ENCODE results near the gene PEX12.

PEX12 gene

DNA sequence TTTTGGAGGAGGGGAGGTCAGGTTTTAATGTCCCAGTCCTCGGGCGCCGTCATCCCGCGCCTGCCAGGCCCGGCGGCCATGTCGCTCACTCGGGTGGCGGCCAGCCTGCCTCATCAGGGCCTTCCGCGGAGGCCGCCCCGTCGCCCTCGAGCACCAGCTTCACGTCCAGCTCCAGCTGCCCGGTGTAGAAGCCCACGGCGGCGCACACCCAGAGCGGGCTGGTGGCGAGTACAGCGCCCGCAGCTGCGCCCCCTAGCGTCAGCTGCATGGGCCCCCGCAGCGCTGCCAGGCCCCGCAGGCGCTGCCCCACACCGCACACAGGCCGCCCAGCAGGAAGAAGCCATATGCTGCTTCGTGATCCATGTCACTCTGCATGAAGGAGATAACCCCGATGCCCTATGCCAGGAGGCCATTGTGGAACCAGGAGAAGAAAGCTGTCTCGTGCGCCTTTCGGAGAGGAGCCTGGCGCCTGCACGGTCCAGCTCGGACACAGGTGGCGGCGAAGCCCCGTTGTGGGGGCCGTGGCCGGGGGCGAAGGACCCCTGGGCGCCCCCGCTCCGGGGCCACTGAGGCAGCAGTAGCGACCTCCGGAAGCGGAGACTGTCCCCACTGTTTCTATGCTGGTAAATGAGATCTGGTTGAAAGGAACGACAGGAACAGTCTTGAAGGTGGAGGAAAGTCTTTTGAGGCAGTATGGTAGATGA lies 18.3 kb upstream of the PEX12 start:
- ChIA-PET POLR2A (interaction anchor here (0.7 kb wide), 1 partner anchor 17 kb away, joined by 3 read pairs; no protein-coding TSS in a partner anchor), CTCF (interaction anchor here (0.6 to 2.6 kb wide), 6 partner anchors 11 to 151 kb away, joined by 3 to 10 read pairs (median 4); no protein-coding TSS in a partner anchor)
- peaks cover 62 to 79% of the 10 kb centered on the region in 2 experiments for H3K36me3 ChIP-seq (ENCODE audit: control insufficient read depth in 2 of 2, insufficient read depth in 1 of 2, low read length in 2 of 2)
- H3K27ac ChIP-seq (ENCODE audit: extremely low read depth, low read depth, low read length): no peak overlapping the region
- no peak overlapping the region for H3K4me3 ChIP-seq (ENCODE audit: low read depth, low read length)
- no peaks in the 10 kb centered on the region for H3K9me3 ChIP-seq (ENCODE audit: control insufficient read depth, insufficient read depth, low read depth, low read length)
- TF ChIP-seq ZNF175 (tag by site-specific recombination; IDR thresholded peaks at IDR 0.05) (no peak), GLI2 (tag by site-specific recombination; IDR thresholded peaks at IDR 0.05; ENCODE audit: borderline replicate concordance, low read depth) (no peak), ZNF146 (tag by site-specific recombination; IDR thresholded peaks at IDR 0.05) (no peak), ZNF311 (tag by site-specific recombination; IDR thresholded peaks at IDR 0.05; ENCODE audit: borderline replicate concordance) (no peak), ZNF155 (tag by site-specific recombination; IDR thresholded peaks at IDR 0.05) (no peak), ZNF560 (tag by site-specific recombination; IDR thresholded peaks at IDR 0.05; ENCODE audit: borderline replicate concordance) (no peak), ZFP41 (tag by site-specific recombination; IDR thresholded peaks at IDR 0.05; ENCODE audit: borderline replicate concordance) (no peak), ZNF157 (tag by site-specific recombination; IDR thresholded peaks at IDR 0.05) (no peak), ZIC2 (tag by site-specific recombination; IDR thresholded peaks at IDR 0.05) (no peak), MYNN (tag by site-specific recombination; IDR thresholded peaks at IDR 0.05; ENCODE audit: borderline replicate concordance) (no peak), ZNF184 (tag by site-specific recombination; IDR thresholded peaks at IDR 0.05) (no peak)
- TF ChIP-seq, protein P1, sequence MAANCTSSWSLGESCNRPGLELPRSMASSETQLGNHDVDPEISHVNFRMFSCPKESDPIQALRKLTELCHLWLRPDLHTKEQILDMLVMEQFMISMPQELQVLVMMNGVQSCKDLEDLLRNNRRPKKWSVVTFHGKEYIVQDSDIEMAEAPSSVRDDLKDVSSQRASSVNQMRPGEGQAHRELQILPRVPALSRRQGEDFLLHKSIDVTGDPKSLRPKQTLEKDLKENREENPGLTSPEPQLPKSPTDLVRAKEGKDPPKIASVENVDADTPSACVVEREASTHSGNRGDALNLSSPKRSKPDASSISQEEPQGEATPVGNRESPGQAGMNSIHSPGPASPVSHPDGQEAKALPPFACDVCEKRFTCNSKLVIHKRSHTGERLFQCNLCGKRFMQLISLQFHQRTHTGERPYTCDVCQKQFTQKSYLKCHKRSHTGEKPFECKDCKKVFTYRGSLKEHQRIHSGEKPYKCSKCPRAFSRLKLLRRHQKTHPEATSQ (tag by site-specific recombination; IDR thresholded peaks at IDR 0.05): no peak
- TF ChIP-seq, protein P2, sequence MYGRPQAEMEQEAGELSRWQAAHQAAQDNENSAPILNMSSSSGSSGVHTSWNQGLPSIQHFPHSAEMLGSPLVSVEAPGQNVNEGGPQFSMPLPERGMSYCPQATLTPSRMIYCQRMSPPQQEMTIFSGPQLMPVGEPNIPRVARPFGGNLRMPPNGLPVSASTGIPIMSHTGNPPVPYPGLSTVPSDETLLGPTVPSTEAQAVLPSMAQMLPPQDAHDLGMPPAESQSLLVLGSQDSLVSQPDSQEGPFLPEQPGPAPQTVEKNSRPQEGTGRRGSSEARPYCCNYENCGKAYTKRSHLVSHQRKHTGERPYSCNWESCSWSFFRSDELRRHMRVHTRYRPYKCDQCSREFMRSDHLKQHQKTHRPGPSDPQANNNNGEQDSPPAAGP (tag by site-specific recombination; IDR thresholded peaks at IDR 0.05): no peak
- TF ChIP-seq, protein P3, sequence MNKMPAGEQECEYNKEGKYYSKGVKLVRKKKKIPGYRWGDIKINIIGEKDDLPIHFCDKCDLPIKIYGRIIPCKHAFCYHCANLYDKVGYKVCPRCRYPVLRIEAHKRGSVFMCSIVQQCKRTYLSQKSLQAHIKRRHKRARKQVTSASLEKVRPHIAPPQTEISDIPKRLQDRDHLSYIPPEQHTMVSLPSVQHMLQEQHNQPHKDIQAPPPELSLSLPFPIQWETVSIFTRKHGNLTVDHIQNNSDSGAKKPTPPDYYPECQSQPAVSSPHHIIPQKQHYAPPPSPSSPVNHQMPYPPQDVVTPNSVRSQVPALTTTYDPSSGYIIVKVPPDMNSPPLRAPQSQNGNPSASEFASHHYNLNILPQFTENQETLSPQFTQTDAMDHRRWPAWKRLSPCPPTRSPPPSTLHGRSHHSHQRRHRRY (tag by site-specific recombination; IDR thresholded peaks at IDR 0.05): no peak
- TF ChIP-seq, protein P4, sequence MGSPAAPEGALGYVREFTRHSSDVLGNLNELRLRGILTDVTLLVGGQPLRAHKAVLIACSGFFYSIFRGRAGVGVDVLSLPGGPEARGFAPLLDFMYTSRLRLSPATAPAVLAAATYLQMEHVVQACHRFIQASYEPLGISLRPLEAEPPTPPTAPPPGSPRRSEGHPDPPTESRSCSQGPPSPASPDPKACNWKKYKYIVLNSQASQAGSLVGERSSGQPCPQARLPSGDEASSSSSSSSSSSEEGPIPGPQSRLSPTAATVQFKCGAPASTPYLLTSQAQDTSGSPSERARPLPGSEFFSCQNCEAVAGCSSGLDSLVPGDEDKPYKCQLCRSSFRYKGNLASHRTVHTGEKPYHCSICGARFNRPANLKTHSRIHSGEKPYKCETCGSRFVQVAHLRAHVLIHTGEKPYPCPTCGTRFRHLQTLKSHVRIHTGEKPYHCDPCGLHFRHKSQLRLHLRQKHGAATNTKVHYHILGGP (tag by site-specific recombination; IDR thresholded peaks at IDR 0.05): no peak
- H3K4me1 ChIP-seq (ENCODE audit: control insufficient read depth, insufficient read depth, low read length): no peaks in the 10 kb centered on the region

DNA sequence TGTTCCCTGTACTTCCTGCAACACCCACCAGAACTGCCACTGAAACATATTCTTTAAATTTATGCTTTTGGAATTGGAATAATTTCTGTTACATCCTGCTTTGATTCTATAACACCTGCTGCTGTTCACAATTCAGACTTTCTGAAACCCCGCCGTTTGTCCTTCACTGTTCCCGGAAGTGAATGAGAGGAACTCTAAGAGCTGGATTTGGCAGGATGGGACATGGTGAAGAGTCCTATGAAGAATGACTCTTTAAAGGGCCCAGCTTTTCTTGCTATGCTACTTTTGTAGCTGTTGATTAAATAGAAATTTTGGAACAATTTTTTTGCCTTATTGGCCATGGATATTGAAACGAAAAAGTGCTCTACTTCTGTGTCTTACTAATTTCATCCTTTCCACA lies 17.7 kb upstream of the PEX12 start:
- H3K9me3 ChIP-seq (ENCODE audit: control insufficient read depth, insufficient read depth, low read depth, low read length): no peaks in the 10 kb centered on the region
- TF ChIP-seq ZNF426 (tag by site-specific recombination; IDR thresholded peaks at IDR 0.05): no peak
- TF ChIP-seq WT1 (tag by site-specific recombination; IDR thresholded peaks at IDR 0.05): no peak
- TF ChIP-seq ZNF529 (tag by site-specific recombination; IDR thresholded peaks at IDR 0.05; ENCODE audit: insufficient replicate concordance): no peak
- TF ChIP-seq, protein P5, sequence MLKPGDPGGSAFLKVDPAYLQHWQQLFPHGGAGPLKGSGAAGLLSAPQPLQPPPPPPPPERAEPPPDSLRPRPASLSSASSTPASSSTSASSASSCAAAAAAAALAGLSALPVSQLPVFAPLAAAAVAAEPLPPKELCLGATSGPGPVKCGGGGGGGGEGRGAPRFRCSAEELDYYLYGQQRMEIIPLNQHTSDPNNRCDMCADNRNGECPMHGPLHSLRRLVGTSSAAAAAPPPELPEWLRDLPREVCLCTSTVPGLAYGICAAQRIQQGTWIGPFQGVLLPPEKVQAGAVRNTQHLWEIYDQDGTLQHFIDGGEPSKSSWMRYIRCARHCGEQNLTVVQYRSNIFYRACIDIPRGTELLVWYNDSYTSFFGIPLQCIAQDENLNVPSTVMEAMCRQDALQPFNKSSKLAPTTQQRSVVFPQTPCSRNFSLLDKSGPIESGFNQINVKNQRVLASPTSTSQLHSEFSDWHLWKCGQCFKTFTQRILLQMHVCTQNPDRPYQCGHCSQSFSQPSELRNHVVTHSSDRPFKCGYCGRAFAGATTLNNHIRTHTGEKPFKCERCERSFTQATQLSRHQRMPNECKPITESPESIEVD (tag by site-specific recombination; IDR thresholded peaks at IDR 0.05): no peak
- no peak for TF ChIP-seq ZNF366 (tag by site-specific recombination; conservative IDR thresholded peaks at IDR 0.05)
- no peak for TF ChIP-seq ZFP37 (tag by site-specific recombination; IDR thresholded peaks at IDR 0.05)
- TF ChIP-seq, protein P6, sequence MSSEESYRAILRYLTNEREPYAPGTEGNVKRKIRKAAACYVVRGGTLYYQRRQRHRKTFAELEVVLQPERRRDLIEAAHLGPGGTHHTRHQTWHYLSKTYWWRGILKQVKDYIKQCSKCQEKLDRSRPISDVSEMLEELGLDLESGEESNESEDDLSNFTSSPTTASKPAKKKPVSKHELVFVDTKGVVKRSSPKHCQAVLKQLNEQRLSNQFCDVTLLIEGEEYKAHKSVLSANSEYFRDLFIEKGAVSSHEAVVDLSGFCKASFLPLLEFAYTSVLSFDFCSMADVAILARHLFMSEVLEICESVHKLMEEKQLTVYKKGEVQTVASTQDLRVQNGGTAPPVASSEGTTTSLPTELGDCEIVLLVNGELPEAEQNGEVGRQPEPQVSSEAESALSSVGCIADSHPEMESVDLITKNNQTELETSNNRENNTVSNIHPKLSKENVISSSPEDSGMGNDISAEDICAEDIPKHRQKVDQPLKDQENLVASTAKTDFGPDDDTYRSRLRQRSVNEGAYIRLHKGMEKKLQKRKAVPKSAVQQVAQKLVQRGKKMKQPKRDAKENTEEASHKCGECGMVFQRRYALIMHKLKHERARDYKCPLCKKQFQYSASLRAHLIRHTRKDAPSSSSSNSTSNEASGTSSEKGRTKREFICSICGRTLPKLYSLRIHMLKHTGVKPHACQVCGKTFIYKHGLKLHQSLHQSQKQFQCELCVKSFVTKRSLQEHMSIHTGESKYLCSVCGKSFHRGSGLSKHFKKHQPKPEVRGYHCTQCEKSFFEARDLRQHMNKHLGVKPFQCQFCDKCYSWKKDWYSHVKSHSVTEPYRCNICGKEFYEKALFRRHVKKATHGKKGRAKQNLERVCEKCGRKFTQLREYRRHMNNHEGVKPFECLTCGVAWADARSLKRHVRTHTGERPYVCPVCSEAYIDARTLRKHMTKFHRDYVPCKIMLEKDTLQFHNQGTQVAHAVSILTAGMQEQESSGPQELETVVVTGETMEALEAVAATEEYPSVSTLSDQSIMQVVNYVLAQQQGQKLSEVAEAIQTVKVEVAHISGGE (tag by site-specific recombination; conservative IDR thresholded peaks at IDR 0.05; ENCODE audit: low read depth): no peak

More for the DNA sequence above, 17.7 kb upstream of the PEX12 start:
- Histone ChIP-seq H3K4me3 (ENCODE audit: low read depth, low read length) (no peak overlapping the region), H3K36me3 (ENCODE audit: control insufficient read depth in 2 of 2, insufficient read depth in 1 of 2, low read length in 2 of 2) (peaks cover 56 to 73% of the 10 kb centered on the region in 2 experiments), H3K4me1 (ENCODE audit: control insufficient read depth, insufficient read depth, low read length) (no peaks in the 10 kb centered on the region), H3K27ac (ENCODE audit: extremely low read depth, low read depth, low read length) (no peak overlapping the region)
- ChIA-PET CTCF (interaction anchor here (0.6 to 2.6 kb wide), 5 partner anchors 10 to 55 kb away, joined by 3 to 10 read pairs (median 4); no protein-coding TSS in a partner anchor), POLR2A (interaction anchor here (0.7 kb wide), 1 partner anchor 17 kb away, joined by 3 read pairs; no protein-coding TSS in a partner anchor)
